HG02678 (cell line): ENCODE data around the gene XPO4.
"Not testable (repeated sequence)": the region's sequence is repeated elsewhere in the genome, so short reads cannot be mapped to it uniquely, and the experiment has no call there.

ENCODE experiments used
- ATAC-seq: cut with Tn5 transposase; IDR thresholded peaks from one replicate; pipeline ENCODE4 v1.9.1; 2021; ENCODE audit warnings: mild to moderate bottlenecking, moderate library complexity; ENCODE audit not compliant: unreplicated experiment

The XPO4 gene

GRCh38 chr13:20902438-20903163, at the start of gene XPO4:
Gene XPO4 (minus strand): TSS chr13:20902746. CDS start chr13:20902738, 8 bp downstream.
- peak; percentile 95 for ATAC-seq

GRCh38 chr13:20948001-20948400, 45.5 kb upstream of the XPO4 start:
- not testable (repeated sequence) for ATAC-seq

GRCh38 chr13:20945952-20946383, 43.4 kb upstream of the XPO4 start:
- no peak for ATAC-seq

- ATAC-seq = no peak
These were observed 40.5 kb upstream of the XPO4 start for GRCh38 chr13:20942938-20943559.

- ATAC-seq = not testable (repeated sequence)
These were observed 38.0 kb upstream of the XPO4 start for GRCh38 chr13:20940511-20940910.

GRCh38 chr13:20940083-20940482, 37.5 kb upstream of the XPO4 start:
- ATAC-seq = no peak

- no peak for ATAC-seq
These were observed 37.1 kb upstream of the XPO4 start for GRCh38 chr13:20939662-20940061.

GRCh38 chr13:20938302-20938701, 35.8 kb upstream of the XPO4 start:
- no peak for ATAC-seq

GRCh38 chr13:20927596-20928257, 25.2 kb upstream of the XPO4 start:
- ATAC-seq = no peak

- ATAC-seq = not testable (repeated sequence)
These were observed 22.8 kb upstream of the XPO4 start for GRCh38 chr13:20925395-20925790.

- no peak for ATAC-seq
These were observed 22.3 kb upstream of the XPO4 start for GRCh38 chr13:20924758-20925394.

GRCh38 chr13:20923272-20923671, 20.7 kb upstream of the XPO4 start:
- ATAC-seq = no peak

GRCh38 chr13:20921572-20921971, 19.0 kb upstream of the XPO4 start:
- ATAC-seq = no peak

GRCh38 chr13:20915676-20916075, 13.1 kb upstream of the XPO4 start:
- not testable (repeated sequence) for ATAC-seq

- no peak for ATAC-seq
These were observed 8.5 kb upstream of the XPO4 start for GRCh38 chr13:20911037-20911436.

- no peak for ATAC-seq
These were observed 6.4 kb upstream of the XPO4 start for GRCh38 chr13:20908714-20909497.

GRCh38 chr13:20904908-20905307, 2.4 kb upstream of the XPO4 start:
- ATAC-seq = no peak

GRCh38 chr13:20903164-20903475, 574 bp upstream of the XPO4 start:
- ATAC-seq = no peak

GRCh38 chr13:20901668-20902437, 693 bp downstream of the XPO4 start:
- ATAC-seq = peak; percentile 20

- no peak for ATAC-seq
These were observed 8.3 kb downstream of the XPO4 start for GRCh38 chr13:20894245-20894644.
